ENCODE measurements around the gene RSF1. TPM values are rescaled to one million over a fixed set of nuclear protein-coding genes. Genes with fewer than 3 reads are reported as not detected.

The RSF1 gene
- polyA plus RNA-seq, 1 of the 3 experiments (the other 2 are of a cell fraction) = 8.4 TPM

DNA sequence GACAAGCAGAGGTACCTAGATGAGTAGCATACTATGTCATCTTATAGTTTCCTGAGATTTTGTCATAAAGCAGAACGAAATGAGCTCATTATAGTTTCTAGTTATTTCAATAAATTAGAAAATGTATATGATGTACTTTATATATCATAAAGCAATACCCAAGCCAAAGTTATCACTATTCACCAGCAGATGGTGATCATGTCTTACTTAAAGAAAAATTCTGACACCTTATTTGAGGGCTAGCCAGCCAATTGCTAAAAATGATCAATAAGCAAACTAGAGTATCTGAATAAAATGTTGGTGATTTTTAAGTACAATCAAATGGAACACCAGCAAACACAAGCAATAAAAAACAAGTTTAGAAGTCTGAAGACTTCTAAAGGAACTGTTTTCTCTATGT lies 44.1 kb downstream of the RSF1 start (continued):
- TF ChIP-seq, protein P1, sequence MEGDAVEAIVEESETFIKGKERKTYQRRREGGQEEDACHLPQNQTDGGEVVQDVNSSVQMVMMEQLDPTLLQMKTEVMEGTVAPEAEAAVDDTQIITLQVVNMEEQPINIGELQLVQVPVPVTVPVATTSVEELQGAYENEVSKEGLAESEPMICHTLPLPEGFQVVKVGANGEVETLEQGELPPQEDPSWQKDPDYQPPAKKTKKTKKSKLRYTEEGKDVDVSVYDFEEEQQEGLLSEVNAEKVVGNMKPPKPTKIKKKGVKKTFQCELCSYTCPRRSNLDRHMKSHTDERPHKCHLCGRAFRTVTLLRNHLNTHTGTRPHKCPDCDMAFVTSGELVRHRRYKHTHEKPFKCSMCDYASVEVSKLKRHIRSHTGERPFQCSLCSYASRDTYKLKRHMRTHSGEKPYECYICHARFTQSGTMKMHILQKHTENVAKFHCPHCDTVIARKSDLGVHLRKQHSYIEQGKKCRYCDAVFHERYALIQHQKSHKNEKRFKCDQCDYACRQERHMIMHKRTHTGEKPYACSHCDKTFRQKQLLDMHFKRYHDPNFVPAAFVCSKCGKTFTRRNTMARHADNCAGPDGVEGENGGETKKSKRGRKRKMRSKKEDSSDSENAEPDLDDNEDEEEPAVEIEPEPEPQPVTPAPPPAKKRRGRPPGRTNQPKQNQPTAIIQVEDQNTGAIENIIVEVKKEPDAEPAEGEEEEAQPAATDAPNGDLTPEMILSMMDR (IDR thresholded peaks at IDR 0.05) = peak; percentile 60
- no peak for TF ChIP-seq MEF2A (IDR thresholded peaks at IDR 0.05; ENCODE audit: borderline replicate concordance, low read depth)

DNA sequence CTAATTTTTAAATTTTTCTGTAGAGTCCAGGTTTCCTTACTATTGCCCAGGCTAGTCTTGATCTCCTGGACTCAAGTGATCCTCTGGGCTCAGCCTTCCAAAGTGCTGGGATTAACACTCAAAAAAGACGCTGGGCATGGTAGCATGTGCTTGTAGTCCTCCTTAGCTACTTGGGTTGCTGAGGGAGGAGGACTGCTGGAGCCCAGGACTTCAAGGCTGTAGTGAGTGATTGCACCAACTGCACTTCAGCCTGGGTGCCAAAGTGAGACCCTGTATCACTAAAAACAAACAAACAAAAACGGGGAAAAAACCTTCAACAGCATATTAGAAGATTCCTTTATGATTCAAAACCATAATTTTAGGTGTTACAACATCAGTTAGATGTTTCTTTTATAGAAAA lies 44.6 kb downstream of the RSF1 start:
- no peaks in the 10 kb centered on the region for H3K9me2 ChIP-seq
- no peaks in the 10 kb centered on the region for H3K9me3 ChIP-seq
- no peak for TF ChIP-seq RCOR1 (IDR thresholded peaks at IDR 0.05; ENCODE audit: low read length)
- TF ChIP-seq, protein P2, sequence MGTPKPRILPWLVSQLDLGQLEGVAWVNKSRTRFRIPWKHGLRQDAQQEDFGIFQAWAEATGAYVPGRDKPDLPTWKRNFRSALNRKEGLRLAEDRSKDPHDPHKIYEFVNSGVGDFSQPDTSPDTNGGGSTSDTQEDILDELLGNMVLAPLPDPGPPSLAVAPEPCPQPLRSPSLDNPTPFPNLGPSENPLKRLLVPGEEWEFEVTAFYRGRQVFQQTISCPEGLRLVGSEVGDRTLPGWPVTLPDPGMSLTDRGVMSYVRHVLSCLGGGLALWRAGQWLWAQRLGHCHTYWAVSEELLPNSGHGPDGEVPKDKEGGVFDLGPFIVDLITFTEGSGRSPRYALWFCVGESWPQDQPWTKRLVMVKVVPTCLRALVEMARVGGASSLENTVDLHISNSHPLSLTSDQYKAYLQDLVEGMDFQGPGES (IDR thresholded peaks at IDR 0.05; ENCODE audit: low read depth, low read length) = no peak
- TF ChIP-seq, protein P3, sequence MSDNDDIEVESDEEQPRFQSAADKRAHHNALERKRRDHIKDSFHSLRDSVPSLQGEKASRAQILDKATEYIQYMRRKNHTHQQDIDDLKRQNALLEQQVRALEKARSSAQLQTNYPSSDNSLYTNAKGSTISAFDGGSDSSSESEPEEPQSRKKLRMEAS (IDR thresholded peaks at IDR 0.05; ENCODE audit: low read depth) = no peak
- TF ChIP-seq EZH2phosphoT487 (IDR thresholded peaks at IDR 0.05; ENCODE audit: borderline replicate concordance, low read depth) = no peak
- TF ChIP-seq, protein P4, sequence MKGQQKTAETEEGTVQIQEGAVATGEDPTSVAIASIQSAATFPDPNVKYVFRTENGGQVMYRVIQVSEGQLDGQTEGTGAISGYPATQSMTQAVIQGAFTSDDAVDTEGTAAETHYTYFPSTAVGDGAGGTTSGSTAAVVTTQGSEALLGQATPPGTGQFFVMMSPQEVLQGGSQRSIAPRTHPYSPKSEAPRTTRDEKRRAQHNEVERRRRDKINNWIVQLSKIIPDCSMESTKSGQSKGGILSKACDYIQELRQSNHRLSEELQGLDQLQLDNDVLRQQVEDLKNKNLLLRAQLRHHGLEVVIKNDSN (IDR thresholded peaks at IDR 0.05; ENCODE audit: borderline replicate concordance, low read depth) = no peak
- no peak for TF ChIP-seq EP300 (IDR thresholded peaks at IDR 0.05; ENCODE audit: borderline replicate concordance in 1 of 2, low read depth in 1 of 2, low read length in 1 of 2)
- TF ChIP-seq ELF1 (IDR thresholded peaks at IDR 0.05) = no peak
- no peak for TF ChIP-seq FOXM1 (IDR thresholded peaks at IDR 0.05; ENCODE audit: low read depth)
- peaks cover 95% of the 10 kb centered on the region for H4K20me1 ChIP-seq (ENCODE audit: insufficient read depth)
- POLR2A ChIA-PET = no interaction called here
- H3K4me3 ChIP-seq (ENCODE audit: low read depth in 2 of 2, low read length in 1 of 2) = no peak overlapping the region
- no peak for DNase-seq
- no peak overlapping the region for H3K4me2 ChIP-seq
- peaks cover 10% of the 10 kb centered on the region for H3F3A ChIP-seq (replicated peaks; ENCODE audit: insufficient read depth)
- no peak overlapping the region for H3K27ac ChIP-seq (ENCODE audit: low read depth in 2 of 2, low read length in 1 of 2)
- WGBS (ENCODE audit: low lambda C conversion rate) = 98% methylated on average over 2 of the region's 2 CpGs
- no peaks in the 10 kb centered on the region for H3K36me3 ChIP-seq (replicated peaks in 1 of 2; ENCODE audit: control insufficient read depth in 1 of 2, insufficient read depth in 2 of 2, low read length in 1 of 2)
- no peak overlapping the region for H3K9ac ChIP-seq
- H3K27me3 ChIP-seq (ENCODE audit: insufficient read depth) = no peaks in the 10 kb centered on the region
- H3K4me1 ChIP-seq (ENCODE audit: control insufficient read depth in 1 of 2, insufficient read depth in 2 of 2, low read depth in 1 of 2, low read length in 1 of 2) = peaks cover 0 to 12% of the 10 kb centered on the region in 2 experiments; a peak in 2 of 4 replicates
- H3K79me2 ChIP-seq (ENCODE audit: insufficient read depth) = peaks cover 97% of the 10 kb centered on the region
- CTCF ChIA-PET = interaction anchor here (0.6 to 2.0 kb wide), 8 partner anchors 9 to 328 kb away, joined by 3 to 5 read pairs (median 4); no protein-coding TSS in a partner anchor
- no peak overlapping the region for H2AFZ ChIP-seq (ENCODE audit: low read depth)

DNA sequence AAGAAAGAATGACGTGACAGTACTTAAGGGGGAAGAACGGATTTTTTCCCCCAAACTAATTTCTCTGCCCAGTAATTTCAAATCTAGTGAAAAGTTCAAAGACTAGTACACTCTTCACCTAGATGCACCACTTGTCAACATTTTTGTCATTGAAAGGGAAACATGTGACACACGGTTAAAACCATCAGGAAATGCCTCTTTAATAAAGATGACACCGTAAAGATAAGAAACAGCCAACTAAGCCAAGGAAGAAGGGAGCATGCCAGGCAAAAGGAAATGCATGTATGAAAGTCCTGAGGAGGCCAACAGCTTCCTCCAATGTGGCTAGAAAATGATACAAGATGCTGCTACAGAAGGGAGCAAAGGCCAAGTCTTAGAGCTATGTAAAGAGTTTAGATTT lies 49.4 kb downstream of the RSF1 start:
- no peaks in the 10 kb centered on the region for H3K36me3 ChIP-seq (replicated peaks in 1 of 2; ENCODE audit: control insufficient read depth in 1 of 2, insufficient read depth in 2 of 2, low read length in 1 of 2)
- 78% methylated on average over 4 of the region's 4 CpGs for WGBS (ENCODE audit: low lambda C conversion rate)
- ChIA-PET CTCF (interaction anchor here (0.6 to 0.9 kb wide), 2 partner anchors 15 to 34 kb away, joined by 3 read pairs; no protein-coding TSS in a partner anchor), POLR2A (no interaction called here)
- H3K27me3 ChIP-seq (ENCODE audit: insufficient read depth) = no peaks in the 10 kb centered on the region
- no peak overlapping the region for H3K9ac ChIP-seq
- peaks cover 92% of the 10 kb centered on the region for H4K20me1 ChIP-seq (ENCODE audit: insufficient read depth)
- peaks cover 0 to 12% of the 10 kb centered on the region in 2 experiments; a peak in 2 of 4 replicates for H3K4me1 ChIP-seq (ENCODE audit: control insufficient read depth in 1 of 2, insufficient read depth in 2 of 2, low read depth in 1 of 2, low read length in 1 of 2)
- no peak overlapping the region for H3K27ac ChIP-seq (ENCODE audit: low read depth in 2 of 2, low read length in 1 of 2)
- H3K9me2 ChIP-seq = no peaks in the 10 kb centered on the region
- H3K9me3 ChIP-seq = no peaks in the 10 kb centered on the region
- no peak overlapping the region for H2AFZ ChIP-seq (ENCODE audit: low read depth)
- TF ChIP-seq NRF1 (IDR thresholded peaks at IDR 0.05; ENCODE audit: low read depth, low read length) (no peak), NFIC (IDR thresholded peaks at IDR 0.05; ENCODE audit: borderline replicate concordance) (no peak), TCF12 (IDR thresholded peaks at IDR 0.05) (no peak)
- TF ChIP-seq, protein P5, sequence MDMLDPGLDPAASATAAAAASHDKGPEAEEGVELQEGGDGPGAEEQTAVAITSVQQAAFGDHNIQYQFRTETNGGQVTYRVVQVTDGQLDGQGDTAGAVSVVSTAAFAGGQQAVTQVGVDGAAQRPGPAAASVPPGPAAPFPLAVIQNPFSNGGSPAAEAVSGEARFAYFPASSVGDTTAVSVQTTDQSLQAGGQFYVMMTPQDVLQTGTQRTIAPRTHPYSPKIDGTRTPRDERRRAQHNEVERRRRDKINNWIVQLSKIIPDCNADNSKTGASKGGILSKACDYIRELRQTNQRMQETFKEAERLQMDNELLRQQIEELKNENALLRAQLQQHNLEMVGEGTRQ (IDR thresholded peaks at IDR 0.05; ENCODE audit: borderline replicate concordance, low read depth, low read length) = no peak
- no peak overlapping the region for H3K4me2 ChIP-seq
- no peak overlapping the region for H3K4me3 ChIP-seq (ENCODE audit: low read depth in 2 of 2, low read length in 1 of 2)
- no peak for DNase-seq
- peaks cover 8% of the 10 kb centered on the region for H3F3A ChIP-seq (replicated peaks; ENCODE audit: insufficient read depth)
- peaks cover 98% of the 10 kb centered on the region for H3K79me2 ChIP-seq (ENCODE audit: insufficient read depth)

Measured in SK-N-SH (cell line).